Fibroblast of skin of left biceps (primary cell): ENCODE data around the gene DDX47.
"Not testable (repeated sequence)": the region's sequence is repeated elsewhere in the genome, so short reads cannot be mapped to it uniquely, and the experiment has no call there.

Experiments
- DNase-seq, 2 experiments: peaks; one replicate each; pipeline ENCODE4 v3.0.0-alpha.2; 2013; ENCODE audit warnings: low read depth in 2 of 2

Gene DDX47

DNA sequence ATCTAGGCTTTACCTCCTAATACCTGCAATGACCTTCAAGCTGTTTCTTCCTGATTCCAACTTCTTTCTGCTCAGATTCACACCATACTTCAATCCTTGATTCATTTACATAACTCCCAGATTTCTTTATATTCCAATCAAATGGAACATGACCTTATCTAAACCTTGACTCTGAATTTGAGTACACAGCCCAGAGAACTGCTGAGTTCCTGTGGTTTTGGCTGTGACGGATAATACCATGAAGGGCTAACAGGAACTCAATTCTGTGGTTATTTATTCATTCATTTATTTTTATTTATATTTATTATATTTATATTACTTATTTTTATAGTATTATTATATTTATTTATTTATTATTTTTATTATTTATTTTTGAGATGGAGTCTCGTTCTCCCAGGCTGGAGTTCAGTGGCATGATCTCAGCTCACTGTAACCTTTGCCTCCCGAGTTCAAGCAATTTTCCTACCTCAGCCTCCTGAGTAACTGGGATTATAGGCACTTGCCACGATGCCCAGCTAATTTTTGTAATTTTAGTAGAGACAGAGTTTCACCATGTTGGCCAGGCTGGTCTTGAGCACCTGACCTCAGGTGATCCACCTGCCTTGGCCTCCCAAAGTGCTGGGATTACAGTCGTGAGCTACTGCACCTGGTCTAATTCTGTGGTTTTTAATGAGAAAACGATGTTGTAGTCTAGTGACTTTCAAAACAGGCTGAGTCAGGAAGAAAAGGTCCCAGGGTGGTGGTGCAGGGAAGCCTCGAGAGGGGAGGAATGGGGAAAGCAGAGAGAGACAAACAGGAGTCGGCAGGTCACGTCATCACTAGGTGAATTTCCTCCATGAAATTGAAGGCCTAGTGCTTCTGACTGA is 16.0 kb upstream of the DDX47 start:
- no peak for DNase-seq

DNA sequence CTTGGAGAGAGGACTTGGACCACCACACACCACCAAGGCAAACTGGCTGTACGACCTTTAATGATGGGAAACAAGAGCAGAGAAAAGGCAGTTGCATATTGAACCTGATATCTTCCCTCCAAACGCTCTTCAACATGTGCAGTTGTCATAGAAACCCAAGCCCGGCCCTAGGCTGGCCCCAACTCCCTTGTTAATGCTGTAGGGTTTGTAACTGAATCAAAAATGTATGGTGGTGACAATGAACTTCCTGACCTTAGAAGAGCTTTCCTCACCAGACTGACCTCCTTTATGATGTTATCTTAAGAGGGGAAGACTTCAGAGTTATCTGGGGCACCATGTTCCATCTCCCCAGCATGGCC is 15.4 kb upstream of the DDX47 start:
- no peak for DNase-seq

DNA sequence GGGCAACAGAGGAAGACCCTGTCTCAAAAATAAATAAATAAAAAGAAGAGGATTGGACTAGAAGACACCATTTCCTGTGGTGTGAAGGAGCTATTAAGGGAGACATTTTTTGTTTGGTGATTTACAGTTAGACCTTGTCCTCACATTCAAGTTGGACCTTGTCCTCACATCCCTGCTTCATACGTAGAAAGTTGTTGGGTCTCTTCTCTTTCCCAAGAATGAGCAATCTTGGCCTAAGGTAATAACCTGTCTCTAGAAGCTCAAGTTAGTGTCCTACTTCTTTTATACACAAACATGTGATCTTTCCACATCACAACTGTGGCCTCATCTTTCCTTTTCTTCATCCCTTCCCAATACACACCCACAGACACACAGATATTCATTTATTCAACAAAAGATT is 14.7 kb upstream of the DDX47 start:
- no peak for DNase-seq

DNA sequence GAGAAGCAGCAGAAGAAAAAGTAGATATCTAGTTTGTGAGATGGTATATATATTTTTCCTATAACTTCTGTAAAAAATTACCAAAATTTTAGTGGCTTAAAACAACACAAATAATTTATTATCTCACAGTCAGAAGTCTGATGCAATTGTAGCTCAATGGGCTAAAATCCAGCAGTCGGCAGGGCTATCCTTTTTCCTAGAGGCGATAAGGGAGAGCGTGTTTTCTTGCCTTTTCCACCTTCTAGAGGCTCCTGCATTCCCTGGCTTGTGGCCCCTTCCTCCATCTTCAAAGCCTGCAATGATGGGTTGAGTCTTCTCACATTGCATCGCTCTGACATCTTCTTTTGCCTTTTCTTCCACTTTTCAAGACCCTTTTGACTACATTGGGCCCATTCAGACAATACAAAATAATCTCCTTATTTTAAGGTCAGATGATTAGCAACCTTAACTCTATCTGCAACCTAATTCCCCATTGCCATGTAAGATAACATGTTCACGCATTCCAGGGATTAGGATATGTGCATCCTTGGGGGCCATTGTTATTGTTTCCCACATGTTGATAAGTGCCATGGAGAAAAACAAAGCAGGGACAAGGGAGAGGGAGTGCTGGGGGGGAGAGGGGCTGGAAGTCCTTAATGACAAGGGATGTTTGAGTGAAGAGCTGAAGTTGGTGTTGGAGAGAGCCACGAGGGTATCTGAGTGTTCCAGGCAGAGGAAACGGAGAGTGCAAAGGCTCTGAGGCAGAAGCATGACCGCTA is 13.8 kb upstream of the DDX47 start:
- no peak for DNase-seq

DNA sequence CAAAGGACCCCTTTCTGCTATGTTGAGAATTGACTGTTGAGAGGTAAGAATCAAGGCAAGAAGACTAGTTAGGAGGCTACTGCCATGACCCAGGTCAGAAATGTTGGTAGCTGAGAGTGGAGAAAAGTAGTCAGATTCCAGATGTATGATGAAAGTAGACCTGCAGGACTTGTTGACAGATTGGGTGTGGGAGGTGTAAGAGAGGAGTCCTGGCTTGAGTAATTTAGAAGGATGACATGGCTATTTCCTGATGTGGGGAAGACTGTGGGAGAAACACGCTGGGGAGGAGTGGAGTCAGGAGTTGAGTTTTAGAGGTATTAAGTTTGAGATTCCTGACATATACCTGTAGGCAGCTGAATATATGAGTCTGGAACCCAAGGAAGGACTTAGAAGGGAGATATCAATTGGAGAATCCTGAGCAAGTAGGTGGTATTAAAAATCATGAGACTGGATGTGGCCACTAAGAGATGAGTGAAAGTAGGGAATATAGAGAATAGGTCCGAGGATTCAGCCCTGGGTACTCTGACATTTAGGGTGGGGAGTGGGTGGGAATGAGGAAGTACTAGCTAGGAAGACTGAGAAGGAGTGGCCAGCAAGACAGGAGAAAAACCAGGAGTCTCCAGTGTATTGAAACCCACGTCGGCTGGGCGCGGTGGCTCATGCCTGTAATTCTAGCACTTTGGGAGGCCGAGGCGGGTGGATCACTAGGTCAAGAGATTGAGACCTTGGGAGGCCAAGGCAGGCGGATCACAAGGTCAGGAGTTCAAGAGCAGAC is 12.6 kb upstream of the DDX47 start:
- DNase-seq, result no peak

DNA sequence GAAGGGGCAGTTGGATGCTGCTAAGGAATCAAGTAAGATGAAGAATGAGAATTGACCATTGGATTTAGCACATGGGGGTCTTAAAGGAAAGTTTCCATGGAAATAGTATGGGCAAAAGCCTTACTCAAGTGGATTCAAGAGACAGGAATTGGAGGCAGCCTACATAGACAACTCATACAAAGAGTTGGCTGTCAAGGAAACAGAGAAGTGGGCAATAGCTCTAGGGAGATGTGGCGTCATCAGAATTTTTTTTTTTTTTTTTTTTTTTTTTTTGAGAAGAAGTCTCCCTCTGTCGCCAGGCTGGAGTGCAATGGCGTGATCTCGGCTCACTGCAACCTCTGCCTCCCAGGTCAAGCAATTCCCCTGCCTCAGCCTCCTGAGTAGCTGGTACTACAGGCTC is 11.5 kb upstream of the DDX47 start:
- not testable (repeated sequence) for DNase-seq

DNA sequence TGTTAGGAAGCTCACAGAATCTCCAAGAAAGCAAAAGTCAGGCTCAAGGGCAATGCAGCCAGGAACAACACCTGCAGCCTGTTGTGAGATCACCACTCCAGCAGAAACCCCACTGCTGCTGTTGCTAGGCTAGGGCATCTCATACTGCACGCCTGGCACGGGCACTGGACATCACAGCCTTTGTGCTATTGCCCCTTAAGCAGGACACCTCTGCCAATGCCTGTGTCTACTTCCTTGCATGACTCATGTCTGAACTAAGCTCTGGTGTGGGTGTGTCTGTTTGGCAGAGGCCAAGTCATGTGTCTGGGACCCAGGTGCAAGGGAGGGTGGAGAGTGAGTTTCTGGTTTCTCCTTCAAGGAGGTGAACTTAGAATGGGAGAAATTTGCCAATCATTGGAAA is 10.0 kb upstream of the DDX47 start:
- DNase-seq, result no peak

DNA sequence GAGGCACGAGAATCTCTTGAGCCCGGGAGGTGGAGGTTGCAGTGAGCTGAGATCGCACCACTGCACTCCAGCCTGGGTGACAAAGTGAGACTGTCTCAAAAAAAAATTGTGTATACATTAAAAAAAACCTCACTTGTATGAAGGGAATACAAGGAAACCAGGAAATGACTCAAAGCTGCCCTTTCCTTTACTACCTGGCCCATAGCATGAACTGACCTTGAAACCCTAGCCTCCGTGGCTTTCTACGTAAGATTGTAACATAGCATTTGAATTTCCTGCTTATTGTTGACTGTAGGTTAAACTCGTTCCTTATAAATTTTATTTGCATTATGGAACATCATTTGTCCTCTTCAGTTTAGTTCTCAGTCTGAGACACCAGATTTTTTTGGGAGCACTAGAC is 9.1 kb upstream of the DDX47 start:
- no peak for DNase-seq

DNA sequence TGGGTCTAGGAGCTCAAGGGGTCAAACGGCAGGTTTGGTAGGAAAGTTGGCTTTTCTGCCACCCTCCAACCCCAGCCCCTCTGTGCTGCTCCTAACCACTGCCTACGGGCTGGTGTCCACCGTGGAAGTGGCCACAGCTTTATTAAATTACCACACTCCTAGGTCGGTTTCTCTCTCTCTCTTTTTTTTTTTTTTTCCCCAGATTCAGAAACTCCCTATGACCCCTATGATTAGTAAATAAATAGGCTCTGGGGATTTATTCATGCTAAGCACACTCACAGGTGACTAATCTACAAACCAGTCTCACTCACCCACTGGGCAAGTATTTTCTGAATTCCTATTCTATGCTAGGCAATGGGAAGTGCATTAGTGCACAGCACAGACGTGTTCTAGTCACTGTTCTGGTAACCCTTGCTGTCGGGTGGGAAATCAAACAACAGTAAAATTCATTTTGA is 8.7 kb upstream of the DDX47 start:
- DNase-seq, result peak; percentile 51 to 67

DNA sequence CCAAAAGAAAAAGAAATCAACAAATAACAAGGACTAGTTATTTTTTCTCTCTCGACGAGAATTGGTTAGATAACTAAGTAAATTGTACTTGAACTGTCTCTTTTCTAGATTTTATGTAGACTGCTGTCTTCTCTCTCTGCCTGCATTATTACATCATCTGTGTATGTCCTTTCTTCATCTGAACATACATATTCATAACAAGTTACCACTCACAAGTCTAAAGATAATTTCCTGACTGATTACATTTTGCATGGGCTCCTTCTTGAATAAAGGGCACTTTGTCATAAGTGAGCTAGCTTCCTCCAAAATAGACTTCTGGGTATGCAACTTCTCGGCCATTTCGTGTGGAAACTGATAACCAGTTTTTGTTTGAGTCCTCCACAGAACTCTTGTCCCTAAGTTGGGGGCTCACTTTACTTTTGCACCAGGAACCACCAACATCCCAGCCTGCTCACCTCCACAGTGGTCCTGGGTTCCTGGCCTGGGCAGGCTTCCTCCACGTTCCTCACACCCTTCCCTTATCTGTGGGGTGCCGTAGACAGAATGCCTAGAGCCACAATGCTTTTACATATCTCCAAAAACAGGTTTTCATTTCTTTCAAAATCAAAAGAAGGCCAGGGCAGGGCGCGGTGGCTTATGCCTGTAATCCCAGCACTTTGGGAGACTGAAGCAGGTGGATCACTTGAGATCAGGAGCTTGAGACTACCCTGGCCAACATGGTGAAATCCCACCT is 6.2 kb upstream of the DDX47 start:
- DNase-seq, result no peak

DNA sequence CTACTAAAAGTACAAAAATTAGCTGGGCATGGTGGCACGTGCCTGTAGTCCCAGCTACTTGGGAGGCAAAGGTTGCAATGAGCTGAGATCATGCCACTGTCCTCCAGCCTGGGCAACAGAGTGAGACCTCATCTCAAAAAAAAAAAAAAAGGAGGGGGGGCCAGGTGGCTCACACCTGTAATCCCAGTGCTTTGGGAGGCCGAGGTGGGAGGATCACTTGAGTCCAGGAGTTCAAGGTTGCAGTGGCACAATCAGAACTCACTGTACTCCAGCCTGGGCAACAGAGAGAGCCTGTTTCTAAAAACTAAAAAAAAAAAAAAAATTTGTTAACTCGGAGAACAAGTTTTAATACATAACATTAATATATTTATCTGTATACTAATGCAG is 5.6 kb upstream of the DDX47 start:
- DNase-seq, result not testable (repeated sequence)

DNA sequence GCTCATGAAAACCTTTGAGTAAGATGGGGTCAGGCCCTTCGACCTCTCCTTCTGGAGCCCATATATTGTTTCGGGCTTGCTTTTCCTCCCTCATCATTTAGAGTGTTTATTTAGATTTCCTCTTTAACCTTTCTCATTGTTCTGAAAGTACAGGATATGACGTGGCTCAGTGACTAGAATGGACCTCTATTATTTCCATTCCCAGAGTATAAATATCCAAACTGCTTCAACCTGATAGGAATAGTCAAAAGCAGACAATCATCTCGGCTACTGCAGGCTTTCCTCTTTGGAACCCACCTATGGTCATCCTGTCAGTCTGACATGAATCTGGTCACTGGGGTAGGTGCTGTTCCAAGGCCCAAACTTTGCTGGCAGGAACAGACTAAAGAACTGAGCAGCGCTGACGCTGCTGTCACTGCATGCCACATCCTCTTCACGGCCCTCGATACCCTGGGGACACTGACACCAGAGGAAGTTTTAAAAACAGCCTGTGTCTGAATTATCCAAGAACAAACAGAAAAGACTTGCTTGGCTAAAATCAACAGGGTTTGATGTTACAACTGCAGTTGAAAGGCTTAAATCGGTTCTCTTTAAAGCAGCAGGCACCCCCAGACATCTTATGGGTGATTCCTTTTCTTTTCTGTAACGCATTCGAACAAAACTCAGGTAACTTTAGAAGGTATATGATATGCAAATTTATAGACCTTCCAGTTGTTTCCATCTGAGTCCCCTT is 5.0 kb upstream of the DDX47 start:
- DNase-seq, result no peak

DNA sequence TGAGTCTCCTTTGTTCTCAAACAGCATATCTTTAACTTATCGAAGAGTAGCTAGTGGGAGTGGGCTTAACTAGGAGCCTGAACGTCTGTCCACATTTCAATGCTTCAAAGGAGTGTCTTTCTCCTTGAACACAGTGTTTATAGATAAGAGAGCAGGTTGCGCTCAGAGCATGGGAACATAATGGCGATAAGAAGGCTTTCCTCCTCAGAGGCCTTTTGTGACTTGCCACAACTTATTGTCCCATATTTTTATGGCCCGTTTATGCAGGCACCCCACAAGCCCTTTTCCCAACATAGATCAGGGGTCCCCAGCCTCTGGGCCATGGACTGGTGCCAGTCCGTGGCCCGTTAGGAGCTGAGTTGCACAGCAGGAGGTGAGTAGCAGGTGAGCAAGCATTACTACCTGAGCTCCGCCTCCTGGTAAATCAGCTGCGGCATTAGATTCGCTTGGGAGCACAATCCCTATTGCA is 2.6 kb upstream of the DDX47 start:
- no peak for DNase-seq

DNA sequence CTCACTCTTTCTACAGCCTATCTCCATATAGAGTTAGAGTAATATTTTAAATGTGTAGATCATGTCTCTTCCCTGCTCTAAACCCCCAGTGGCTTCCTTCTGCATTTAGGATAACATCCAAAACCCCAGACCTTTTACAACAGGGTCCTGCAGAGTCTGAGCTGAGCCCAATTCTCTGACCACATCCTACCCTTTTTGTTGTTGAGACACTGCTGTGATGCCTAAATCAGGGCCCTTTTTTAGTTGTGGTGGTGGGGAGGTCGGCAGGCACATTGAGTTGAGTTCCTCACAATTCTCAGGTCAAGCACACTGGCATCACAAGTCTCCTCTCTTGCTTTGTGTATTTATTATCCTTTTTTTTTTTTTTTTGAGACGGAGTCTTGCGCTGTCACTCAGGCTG is 1.8 kb upstream of the DDX47 start:
- DNase-seq, result no peak

DNA sequence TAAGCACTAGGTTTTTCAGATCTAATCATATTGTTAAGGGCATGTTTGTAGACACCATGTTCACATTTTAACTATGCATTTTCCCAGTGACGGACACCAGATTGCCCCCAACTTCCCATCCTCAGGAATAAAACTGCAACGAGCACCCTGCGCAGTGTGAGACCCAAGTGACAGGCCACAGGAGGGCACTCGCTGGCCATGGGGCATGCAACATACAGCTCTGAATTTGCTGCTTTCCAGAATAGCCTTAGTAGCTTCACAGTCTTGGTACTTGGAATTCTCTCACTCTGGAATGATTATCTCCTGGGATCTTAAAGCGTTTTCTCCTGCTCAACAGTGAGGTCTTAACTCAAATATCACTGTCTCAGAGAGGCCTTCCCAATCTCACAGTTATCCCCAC is 972 bp upstream of the DDX47 start:
- DNase-seq, result no peak

DNA sequence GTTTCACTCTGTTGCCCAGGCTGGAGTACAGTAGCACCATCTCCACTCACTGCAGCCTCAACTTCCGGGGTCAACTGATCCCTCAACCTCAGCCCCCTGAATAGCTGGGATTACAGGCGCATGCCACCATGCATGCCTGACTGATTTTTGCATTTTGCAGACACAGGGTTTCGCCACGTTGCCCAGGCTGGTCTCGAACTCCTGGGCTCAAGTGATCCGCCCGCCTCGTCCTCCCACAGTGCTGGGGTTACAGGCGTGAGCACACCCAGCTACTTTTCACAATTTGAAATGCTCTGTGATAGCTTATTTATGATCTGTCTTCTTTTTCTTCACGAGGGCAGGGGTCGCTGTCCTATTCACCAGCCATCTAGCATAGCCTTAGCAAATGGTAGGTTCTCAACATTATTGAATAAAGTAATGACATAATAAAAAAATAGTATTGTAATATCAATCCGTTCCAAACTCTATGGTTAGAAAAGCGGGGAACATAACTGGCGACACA is 477 bp upstream of the DDX47 start:
- no peak for DNase-seq

DNA sequence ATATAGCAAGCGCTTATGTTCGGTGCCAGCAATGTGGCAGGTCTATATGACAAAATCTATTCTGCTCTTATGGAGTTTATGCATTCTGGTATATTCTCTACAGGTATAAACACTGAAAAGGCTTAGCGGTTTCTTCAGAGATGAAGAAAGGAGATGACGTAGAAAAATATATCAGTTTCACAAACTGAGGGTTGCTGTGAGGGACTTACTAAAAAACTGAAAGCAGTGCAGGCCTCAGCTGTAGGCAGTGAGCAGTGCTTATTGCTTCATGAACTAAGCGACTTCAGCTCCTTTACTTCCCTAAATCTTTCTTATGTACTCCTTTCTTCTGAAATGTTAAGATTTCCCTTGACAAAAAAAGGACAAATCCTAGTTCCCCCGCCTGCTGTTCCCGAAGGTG is 4.5 kb downstream of the DDX47 start:
- no peak for DNase-seq

DNA sequence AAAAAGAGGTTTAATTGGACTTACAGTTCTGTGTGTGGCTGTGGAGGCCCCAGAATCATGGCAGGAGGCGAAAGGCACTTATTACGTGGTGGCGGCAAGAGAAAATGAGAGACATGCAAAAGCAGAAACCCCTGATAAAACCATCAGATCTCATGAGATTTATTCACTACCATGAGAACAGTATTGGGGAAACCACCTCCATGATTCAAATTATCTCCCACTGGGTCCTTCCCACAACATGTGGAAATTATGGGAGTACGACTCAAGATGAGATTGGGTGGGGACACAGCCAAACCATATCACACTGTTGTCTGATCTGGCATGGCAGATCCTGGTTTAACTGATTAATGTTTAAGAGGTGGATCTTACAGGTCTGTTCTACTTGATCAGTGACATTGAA is 5.6 kb downstream of the DDX47 start:
- no peak for DNase-seq

DNA sequence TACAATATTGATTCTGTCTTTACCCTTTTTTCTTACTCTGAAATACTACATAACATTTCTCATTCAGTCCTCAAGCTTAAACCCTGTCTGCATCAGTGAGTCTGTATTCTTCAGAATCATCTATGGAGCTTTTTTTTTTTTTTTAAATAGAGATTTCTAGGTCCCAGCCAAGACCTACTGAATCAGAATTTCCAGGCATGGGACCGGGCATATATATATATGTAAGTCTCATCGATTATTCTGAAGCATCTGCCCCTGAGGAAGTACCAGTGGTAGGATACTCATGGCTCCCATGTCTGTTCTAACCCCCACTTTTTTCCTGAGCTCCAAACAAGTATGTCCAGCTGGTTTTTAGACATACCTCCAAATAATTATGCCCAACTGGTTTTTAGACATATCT is 6.1 kb downstream of the DDX47 start:
- DNase-seq, result no peak

DNA sequence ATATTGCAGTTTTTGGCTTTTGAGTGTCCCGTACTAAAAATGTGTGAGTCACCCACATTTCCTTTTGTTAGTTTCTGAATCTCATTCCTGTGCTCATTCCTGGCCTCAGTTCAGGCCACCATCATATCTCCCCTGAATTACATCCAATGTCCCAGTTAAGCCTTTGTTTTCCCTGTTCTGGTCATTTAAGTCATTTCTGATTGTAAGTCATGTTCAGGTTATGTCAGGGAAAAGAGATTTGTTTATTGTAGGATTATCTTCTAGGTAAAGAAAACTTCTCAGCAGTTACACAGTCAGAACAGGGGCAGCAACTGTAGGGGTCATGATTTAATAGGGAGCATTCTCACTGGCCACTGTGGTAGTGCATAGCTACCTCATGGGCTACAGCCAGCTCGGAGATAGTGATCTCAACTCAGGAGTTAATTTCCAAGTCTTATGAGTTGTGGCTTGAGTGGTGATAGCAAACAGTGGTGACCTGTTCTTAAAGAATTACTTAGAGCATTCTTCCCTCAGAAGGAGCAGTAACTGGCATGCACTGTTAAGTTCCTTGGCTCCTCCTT is 6.7 kb downstream of the DDX47 start:
- peak; percentile 97 to 98 for DNase-seq
